ENCODE data around the gene PTMA. TPM values are rescaled to one million over a fixed set of nuclear protein-coding genes. Genes with fewer than 3 reads are reported as not detected.

The PTMA gene
- total RNA-seq, 4 donors from 2014 or later = 811 to 1,206 (median 976) TPM

DNA sequence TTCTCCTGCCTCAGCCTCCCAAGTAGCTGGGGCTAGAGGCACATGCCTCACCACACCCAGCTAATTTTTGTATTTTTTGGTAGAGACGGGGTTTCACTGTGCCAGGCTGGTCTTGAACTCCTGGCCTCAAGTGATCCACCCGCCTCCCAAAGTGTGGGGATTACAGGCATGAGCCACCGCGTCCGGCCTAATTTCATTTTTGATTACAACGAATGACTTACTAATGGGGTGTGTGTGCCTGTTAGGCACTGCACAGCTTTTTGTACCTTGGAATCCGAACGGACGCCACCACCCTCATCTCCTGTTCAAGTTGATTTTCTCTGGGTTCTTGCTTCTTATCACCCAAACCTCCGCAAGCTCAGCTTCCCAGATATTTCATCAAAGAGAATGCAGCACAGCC is 17.2 kb downstream of the PTMA start:
- intact Hi-C loops (cut with DNase I; ENCODE audit: low total_unique reads) = no loop called here
- WGBS, 2 donors = 94 to 95% methylated on average over 10 of the region's 10 CpGs
- H3K4me3 ChIP-seq (ENCODE audit: low read depth, poor library complexity, severe bottlenecking) = no peak overlapping the region
- DNase-seq (ENCODE audit: low spot score in 2 of 2) = no peak
- TF ChIP-seq POLR2A (IDR thresholded peaks at IDR 0.05) (no peak), CTCF (IDR thresholded peaks at IDR 0.05) (no peak)

DNA sequence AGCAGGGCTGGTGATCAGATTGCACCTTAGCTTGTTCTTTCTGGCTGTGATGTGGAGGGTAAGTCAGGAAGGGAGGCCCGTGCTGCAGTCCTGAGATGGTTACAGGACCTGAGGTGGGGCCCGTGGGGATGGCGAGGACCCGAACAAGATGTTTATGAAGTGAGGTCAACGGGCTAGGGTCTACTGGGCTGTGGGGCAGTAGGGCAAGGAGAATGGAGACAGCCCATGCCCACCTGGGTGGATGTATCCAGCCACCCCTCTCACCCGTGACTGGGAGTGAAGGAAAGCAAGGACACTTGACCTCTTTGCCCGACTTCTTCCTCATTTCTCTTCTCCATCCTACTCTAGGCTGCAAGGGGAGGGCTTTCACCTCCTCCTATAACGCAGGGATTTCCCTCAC is 18.0 kb downstream of the PTMA start:
- DNase-seq (ENCODE audit: low spot score in 2 of 2) = no peak
- intact Hi-C loops (cut with DNase I; ENCODE audit: low total_unique reads) = no loop called here
- TF ChIP-seq CTCF (IDR thresholded peaks at IDR 0.05) (no peak), POLR2A (IDR thresholded peaks at IDR 0.05) (no peak)
- no peak overlapping the region for H3K4me3 ChIP-seq (ENCODE audit: low read depth, poor library complexity, severe bottlenecking)
- WGBS, 2 donors = 88% methylated on average over 8 of the region's 8 CpGs

DNA sequence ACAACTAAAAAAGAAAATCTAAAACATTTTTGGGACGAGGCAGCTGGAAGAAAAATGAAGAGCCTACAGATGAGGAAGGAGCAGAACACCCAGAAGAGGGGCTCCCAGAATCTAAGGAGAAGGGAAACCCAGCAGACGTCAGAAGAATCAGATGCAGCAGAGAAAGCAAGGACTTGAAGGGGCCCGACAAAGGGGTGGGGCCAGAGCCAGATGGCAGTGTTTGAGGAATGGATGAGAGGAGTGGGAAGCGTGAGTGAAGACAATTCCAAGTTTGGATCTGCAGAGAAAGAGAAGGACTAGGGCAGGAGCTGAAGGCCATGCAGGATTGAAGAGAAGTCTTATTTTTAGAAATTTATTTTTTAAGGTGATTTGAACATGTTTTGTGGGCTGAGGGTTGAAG is 19.3 kb downstream of the PTMA start:
- TF ChIP-seq CTCF (IDR thresholded peaks at IDR 0.05) (no peak), POLR2A (IDR thresholded peaks at IDR 0.05) (no peak)
- intact Hi-C loops (cut with DNase I; ENCODE audit: low total_unique reads) = no loop called here
- DNase-seq (ENCODE audit: low spot score in 2 of 2) = no peak
- 62 to 73% methylated on average over 4 of the region's 4 CpGs for WGBS, 2 donors
- no peak overlapping the region for H3K4me3 ChIP-seq (ENCODE audit: low read depth, poor library complexity, severe bottlenecking)

GRCh38 chr2:231732604-231733003 is 24.3 kb downstream of the PTMA start:
- intact Hi-C loops (cut with DNase I; ENCODE audit: low total_unique reads) = no loop called here
- no peak for DNase-seq (ENCODE audit: low spot score in 2 of 2)
- WGBS, 2 donors = 84 to 91% methylated on average over 4 of the region's 4 CpGs
- TF ChIP-seq CTCF (IDR thresholded peaks at IDR 0.05) = no peak
- TF ChIP-seq POLR2A (IDR thresholded peaks at IDR 0.05) = no peak
- H3K4me3 ChIP-seq (ENCODE audit: low read depth, poor library complexity, severe bottlenecking) = no peak overlapping the region

GRCh38 chr2:231737761-231738160 is 29.4 kb downstream of the PTMA start:
- DNase-seq (ENCODE audit: low spot score in 2 of 2) = no peak
- intact Hi-C loops (cut with DNase I; ENCODE audit: low total_unique reads) = no loop called here
- TF ChIP-seq CTCF (IDR thresholded peaks at IDR 0.05) (no peak), POLR2A (IDR thresholded peaks at IDR 0.05) (no peak)
- WGBS, 2 donors = 94% methylated on average over 7 of the region's 7 CpGs
- no peak overlapping the region for H3K4me3 ChIP-seq (ENCODE audit: low read depth, poor library complexity, severe bottlenecking)

DNA sequence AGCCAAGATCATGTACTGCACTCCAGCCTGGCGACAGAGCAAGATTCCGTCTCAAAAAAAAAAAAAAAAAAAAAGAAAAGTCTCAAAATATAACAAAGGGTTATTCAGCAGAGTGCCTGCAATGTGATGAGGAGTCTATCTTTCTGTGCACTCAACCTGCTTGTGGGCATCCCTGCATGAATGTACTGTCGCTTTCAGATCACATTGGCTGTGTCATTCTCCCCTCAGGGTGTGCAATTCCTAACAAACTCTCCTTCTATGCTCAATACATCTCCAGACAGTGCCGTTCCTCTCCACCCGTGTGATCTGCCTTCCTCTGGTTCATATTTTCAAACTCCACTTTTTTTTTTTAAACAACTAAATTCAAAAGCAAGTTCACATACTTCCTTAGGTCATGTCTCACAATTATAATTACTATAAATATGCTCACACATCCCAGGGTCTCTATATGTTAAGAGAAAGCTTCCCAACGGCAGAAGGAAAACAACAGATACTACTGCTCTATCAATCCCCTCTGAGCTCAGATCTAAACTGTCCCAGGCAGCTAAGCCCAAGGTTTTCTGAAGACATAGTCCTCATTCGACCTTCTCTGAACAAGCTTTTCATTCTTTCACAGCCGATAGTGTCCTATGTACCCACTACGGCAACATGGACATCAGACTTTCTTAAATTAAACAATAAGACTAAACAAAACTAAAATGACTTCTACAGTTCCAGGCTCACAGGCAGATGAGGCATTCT is 35.2 kb downstream of the PTMA start:
- DNase-seq (ENCODE audit: low spot score in 2 of 2) = no peak
- TF ChIP-seq POLR2A (IDR thresholded peaks at IDR 0.05) (no peak), CTCF (IDR thresholded peaks at IDR 0.05) (no peak)
- no peak overlapping the region for H3K4me3 ChIP-seq (ENCODE audit: low read depth, poor library complexity, severe bottlenecking)
- intact Hi-C loops (cut with DNase I; ENCODE audit: low total_unique reads) = no loop called here
- WGBS, 2 donors = 59 to 69% methylated on average over 9 of the region's 9 CpGs

Measured in lower leg skin (tissue), 4 donors.